KBM-7 (cell line): ENCODE measurements around the gene ONECUT1.
"Not testable (repeated sequence)": the region's sequence is repeated elsewhere in the genome, so short reads cannot be mapped to it uniquely, and the experiment has no call there.

ENCODE experiments used
- DNase-seq: peaks from one replicate; pipeline ENCODE4 v3.0.0-alpha.2; 2015
- in situ Hi-C: fragments of 300-500 bp; cut with MboI; formaldehyde crosslinking; loops from 2 replicates; pipeline ENCODE4 v1.14.3; 2020; ENCODE audit warnings: low sequenced_read_pairs, low pct_unique_long_range_greater_than_20kb, mixed read lengths

The ONECUT1 gene

DNA sequence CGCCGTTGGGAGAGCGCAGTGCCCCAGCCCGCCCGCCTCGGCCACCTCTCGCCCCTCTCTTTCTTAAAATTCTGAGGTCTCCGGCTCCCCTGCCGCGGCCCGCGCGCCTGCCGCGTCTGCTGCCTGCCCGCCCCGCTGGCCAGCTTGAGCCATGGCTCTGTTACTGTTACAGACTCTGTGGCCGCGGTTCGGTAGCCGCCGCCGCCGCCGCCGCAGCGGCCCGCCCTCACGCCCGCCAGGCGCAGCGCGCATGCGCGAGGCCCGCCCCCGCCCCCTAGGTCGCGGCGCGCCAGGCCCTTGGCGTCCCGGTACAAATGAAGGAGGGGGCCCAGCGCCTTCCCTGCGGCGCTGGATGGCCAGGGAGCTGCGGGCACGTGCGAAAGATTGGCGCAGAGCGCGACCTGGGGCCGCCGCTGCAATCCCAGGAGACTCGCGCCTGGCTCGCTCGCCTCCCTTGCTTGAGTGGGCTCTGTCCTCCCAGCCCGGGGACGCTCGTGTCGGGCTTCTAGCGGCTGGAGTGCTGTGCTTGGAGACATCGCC, at the start of gene ONECUT1:
ONECUT1 (minus strand) TSS at position 168 of the 540 bp plus-strand sequence. CDS start 452 bp downstream, outside the sequence.
- peak; percentile 56 for DNase-seq
- in situ Hi-C loops = loop anchor here (25.0 kb wide), 1 partner anchor 422 kb away; no protein-coding TSS in a partner anchor

DNA sequence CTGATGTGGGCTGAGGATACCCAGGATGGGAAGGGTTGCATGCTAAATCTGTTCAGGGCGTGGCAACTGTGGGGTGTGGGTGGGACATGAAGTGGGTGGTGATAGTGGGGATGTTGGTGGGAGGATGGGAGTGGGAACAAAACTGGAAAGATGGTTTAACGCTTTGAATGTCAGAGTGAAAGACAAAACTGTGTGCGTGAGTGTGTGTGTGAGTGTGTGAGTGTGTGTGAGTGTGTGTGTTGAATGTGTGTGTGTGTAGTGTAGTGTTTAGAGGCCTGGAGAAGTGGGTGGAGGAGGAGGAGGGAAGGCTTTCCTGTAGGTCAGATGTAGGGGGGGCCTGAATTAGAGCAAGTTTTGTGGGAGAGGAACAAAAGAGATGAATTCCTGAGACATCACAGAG, 44.2 kb upstream of the ONECUT1 start:
- DNase-seq = no peak
- in situ Hi-C loops = no loop called here

DNA sequence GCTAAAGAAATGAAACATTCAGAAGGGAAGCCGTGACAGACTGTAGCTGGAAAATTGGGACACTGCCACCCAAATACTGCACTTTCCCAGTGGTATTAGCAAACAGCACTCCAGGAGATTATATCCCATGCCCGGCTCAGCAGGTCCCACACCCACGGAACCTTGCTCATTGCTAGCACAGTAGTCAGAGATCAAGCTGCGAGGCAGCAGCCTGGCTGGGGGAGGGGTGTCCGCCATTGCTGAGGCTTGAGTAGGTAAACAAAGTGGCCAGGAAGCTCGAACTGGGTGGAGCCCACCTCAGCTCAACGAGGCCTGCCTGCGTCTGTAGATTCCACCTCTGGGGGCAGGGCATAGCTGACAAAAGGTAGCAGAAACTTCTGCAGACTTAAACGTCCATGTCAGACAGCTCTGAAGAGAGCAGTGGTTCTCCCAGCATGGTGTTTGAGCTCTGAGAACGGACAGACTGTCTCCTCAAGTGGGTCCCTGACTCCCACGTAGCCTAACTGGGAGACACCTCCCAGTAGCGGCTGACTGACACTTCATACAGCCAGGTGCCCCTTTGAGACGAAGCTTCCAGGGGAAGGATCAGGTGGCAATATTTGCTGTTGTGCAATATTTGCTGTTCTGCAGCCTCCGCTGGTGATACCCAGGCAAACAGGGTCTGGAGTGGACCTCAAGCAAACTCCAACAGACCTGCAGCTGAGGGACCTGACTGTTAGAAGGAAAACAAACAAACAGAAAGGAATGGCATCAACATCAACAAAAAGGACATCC, 34.2 kb upstream of the ONECUT1 start:
- DNase-seq, in situ Hi-C loops: not testable (repeated sequence)

DNA sequence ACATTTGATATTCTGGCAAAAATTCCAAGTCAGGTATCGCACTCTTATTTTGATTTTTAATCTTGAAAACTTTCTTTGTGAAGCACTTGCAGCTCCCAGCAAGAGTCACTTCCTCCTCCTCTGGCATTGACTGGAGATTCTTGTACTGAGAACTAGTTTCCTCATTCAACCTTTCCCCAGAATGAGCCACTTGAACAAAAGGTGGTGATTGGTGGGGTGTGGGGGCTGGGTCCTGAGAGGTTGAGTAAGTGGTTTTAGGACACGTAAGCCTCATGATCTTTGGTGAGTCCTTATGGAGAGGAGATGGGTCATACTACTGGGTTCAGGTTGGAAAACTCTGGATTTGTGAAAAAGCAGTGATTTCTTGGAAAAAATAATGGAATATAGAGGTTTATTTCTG, 32.3 kb upstream of the ONECUT1 start:
- no peak for DNase-seq
- in situ Hi-C loops = no loop called here

DNA sequence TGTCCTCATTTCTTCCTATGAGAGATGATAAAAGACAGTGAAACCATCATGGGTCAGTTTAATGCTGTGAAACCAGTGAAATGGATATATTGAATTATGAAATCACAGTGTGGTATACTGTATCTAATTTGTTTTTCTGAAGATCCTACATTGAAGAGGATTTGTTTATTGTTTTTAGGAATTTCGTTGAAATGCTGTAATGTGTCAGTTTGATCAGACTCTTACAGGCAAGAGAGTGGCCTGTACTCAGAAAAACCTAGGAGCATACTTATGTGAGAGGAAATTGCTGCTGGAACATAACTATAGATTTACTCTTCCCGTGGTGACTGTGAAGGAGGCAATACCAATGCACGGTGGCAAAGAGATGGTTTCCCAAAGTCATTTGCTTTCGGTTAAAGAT, 29.1 kb upstream of the ONECUT1 start:
- in situ Hi-C loops = no loop called here
- no peak for DNase-seq

DNA sequence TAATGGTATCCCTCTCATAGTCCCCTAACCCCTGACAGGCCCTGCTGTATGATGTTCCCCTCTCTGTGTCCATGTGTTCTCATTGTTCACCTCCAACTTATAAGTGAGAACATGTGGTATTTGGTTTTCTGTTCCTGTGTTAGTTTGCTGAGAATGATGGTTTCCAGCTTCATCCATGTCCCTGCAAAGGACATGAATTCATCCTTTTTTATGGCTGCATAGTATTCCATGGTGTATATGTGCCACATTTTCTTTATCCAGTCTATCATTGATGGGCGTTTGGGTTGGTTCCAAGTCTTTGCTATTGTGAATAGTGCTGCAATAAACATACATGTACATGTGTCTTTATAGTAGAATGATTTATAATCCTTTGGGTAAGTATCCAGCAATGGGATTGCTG, 25.8 kb upstream of the ONECUT1 start:
- in situ Hi-C loops, DNase-seq: not testable (repeated sequence)

DNA sequence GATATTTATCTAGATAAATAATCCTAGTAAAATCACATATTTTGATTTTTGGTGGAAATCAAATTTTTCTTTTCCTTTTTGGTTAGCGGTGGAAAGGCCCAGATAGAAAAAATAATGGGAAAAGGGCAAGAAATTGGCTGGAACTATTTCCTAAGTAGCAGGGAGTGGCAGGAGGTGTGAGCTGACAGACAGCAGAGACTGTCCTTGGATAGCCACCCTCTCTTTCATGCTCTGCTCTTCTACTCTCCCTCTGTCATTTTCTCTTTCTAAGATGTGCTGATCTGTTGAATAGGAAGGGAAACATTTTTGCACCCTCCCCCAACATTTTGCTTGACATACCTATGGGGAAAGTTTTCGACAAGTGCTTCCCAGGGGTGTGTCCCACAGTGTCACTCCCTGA, 18.9 kb upstream of the ONECUT1 start:
- in situ Hi-C loops = no loop called here

DNA sequence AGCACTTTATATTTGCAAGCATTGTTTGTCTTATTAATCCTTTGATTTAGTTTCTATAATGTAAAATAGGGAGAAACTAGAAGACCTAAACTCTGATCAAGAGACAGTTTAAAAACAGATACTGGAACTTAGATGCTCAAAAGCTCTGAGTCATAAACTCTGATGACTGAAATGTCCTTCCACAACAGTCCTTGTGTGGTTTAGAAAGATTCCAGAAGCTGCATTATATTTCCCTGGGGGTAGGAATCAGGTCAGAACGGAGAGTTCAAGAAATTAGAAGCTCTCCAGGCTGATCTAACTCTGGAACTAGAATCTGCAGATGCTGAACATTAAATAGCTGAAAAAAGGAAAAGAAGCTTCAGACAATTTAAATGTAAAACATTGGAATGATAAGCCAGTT, 18.3 kb upstream of the ONECUT1 start:
- DNase-seq = no peak
- in situ Hi-C loops = no loop called here

More for the DNA sequence above, 18.9 kb upstream of the ONECUT1 start:
- DNase-seq = no peak

DNA sequence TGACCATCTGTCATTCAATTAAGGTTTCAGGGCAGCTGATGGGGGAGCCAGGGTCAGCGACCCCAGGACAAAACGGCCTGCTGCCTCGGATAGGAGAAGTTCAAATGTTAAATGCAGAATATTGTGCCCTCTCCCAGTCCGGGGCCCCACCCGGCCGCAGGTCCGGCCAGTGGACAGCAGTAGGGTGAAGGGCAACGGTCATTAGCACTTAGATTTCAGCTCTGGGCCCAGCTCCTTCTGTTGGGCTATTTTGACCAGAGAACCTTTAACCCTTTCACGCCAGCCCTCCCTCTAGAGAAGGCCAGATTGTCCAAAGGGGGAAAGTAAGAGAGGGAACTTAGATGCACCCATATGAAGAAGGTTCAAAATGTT, 16.1 kb upstream of the ONECUT1 start:
- DNase-seq = no peak
- in situ Hi-C loops = no loop called here

DNA sequence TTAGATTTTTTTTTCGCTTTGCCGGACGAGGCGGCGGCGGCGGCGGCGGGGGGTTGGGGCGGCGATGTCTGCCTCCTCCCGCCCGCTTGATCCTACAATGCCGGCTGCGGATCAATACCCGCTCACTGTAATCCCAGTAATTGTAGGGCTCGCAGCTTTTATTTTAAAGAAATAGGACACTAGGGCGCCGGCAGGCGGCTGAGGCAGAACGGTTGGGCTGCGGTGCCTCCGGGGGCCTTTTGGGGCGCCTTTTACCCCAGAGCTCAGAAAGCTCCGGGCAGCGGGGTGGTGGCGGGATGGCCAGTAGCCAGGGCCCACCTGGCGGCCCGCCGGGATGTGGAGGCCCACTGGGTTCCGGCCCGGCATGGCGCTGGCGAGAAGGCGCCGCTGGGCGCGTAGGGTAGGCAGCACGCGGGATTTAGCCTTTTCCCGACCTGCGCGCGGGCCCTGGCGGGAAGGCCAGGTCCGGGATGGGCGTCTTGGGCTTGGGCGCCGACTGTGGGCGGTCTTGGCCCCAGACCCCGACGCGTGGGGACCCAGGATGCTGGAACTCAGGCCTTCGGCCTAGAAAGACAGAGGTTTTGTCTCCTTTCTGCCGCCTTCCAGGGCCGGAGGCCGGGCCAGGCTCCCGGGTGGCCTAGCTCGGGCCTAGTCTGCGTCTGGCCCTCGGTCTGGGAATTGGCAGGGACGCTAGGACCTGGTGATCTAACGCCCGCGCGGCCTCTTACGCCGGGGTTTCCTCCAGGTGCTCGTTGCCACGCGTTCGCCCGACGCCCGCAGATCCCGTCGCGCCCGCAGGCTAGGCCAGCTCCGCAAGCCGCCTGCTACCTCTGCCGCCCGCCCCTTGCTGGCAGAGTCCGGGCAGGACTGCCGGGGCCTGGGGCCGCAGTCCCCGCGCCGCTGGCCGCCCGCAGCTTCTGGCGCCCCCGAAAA, 15.5 kb upstream of the ONECUT1 start:
- no peak for DNase-seq
- in situ Hi-C loops = no loop called here

DNA sequence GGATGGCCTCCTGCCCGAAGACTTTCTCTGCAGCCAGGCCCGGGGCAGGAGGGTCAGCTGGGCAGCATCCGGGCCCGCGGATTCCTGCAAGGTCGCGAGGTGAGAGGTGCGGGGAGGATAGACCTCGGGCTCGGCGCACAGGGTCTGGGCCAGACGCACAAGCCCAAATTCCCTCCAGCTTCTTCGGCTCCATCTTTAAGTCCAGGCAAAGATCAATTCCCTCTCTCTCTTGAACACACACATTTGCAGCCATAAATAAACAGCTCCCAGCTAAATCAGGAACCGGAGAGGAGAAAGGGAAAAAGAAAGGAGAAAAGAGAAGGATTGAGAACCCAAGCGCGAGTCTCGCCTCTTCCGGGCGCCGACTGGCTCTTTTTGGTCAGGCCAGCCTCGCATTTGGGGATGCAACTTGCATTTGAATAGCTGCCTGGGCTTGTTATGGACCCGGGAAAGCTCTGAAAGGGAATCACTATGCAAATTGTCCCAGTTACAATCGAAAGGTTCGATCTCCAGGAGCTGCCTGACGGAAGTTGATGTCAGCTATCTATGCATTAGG, 14.5 kb upstream of the ONECUT1 start:
- in situ Hi-C loops = no loop called here
- DNase-seq = no peak

DNA sequence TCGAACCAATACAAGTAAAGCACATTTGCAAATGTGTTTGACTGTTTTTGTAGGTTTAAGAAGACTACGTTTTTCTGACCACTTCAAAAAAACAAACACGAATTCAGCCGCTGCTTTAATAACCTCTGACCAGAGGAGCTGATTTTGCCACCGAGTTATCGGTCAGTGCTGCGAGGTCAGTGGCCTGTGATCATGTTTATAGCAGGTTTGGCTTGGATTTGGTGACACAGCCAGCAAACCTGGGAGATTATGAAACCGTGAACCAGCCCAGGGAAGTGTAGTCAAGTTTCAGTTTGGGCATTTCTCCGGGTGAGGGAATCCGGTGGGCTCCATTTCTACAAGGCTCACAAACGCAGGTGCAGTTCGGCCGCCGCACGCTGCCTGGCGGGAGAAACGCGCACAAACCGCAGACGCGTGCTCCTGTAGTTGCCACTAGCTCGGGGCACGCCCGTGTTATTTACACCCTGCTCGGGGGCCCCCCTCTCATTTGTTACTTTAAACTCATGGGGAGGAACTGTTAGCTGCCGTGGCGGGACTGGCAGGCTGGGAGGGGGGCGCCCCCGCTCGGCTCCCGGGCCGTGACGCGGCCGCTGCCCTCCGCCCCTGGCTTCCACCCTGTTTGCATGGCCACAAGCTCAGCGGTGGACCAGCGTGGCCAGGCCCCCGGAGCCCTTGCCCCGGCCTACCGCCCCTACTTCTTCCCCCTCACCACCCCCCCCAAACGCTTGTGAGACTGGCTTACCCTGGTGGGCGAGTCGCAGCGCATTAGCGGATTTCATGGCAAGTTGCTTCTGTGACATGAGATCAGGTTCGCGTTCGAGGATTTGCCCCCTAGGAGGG, 13.6 kb upstream of the ONECUT1 start:
- no peak for DNase-seq
- in situ Hi-C loops = no loop called here

DNA sequence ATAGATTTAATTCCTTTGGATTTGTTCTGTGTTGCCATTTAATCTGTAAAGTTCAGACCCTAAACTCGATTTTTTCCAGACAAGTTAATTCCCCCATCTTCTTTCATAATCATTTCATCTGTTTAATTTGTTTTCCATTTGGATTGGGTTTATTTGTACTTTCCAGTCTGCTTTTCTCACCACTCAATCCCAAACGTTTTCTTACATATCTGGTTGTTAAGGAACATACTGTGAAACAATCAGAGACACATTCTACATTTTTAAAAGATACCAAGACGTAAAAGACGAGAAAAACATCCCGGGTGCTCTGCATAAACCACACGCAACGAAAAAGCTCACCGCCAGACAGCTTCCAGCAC, 13.0 kb upstream of the ONECUT1 start:
- in situ Hi-C loops = no loop called here
- DNase-seq = no peak

DNA sequence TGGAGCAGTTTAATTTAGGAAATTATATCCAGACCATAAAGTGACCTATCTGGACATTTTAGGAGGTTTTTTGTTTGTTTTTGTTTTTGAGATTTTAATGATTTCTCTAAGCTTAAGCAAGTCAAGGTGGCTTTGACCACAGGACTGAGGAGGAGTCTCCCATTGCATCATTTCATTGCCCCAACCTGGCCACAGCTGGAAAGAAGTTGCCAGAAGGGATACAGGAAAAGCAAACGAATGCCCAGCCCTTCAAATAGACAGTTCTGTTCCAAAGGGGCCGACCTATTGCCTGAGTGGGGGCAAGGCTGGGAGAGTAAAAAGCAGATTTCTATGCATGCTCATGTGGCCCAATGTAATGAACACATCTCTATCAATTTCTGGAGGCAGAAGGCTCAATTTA, 12.0 kb upstream of the ONECUT1 start:
- in situ Hi-C loops = no loop called here
- no peak for DNase-seq

DNA sequence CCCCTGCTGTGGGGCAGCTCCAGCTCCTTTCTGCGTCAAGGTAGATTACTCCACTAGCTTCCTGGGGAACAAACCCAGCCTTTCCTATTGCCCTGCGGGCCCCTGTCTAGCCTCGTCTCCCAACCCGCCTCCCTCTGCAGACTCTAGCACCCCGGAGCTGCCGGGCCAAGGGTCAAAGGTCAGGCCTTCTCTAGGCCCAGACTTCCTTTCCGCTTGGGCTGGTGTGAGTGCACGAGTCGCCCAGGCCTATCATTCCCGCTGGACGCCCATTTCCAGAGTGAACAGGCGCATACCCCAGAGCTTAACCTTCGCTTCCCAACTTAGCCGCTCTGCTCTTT, 11.6 kb upstream of the ONECUT1 start:
- in situ Hi-C loops = no loop called here
- DNase-seq = no peak

DNA sequence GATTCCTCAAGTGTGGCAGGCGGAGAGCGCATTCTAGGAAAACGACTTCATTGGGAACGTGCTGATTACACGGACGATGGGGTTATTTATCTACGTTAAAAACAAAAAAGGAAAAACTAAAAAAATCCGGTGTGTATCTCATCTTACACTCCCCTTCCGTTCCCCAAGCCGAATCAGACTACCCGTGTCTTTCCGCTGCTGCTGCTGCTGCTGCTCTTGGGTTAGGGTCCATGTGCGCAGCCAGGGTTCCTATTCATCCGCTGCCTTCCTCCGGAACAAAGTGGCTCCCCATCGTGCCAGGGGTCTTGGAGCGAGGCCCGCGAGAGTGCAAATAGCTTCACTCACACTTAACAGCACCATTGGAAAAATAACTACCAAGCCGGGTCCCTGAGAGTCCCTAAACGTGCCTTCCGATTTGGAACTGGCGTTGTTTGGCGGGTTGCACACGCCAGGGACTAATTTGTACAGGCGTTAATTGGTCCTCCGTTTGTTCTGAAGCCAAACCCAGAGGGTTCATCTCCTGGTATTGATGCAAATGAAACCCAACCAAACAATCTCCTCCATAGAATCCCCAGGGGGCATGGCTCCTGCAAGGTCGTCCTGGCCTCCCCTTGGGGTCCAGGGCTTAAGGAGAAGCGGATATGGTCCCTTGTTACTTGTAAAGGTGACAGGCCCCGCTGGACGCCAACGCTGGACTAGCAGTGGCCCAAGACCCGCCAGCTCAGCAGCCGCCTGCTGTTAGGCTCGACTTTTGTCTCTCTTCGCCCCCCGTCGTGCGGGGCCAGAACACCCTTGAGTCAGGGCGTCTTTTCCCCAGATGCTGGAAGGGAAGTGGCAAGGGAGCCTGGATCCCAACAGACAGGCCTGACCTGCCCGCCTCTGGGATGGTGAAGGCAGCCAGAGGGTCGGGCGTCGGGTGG, 11.0 kb upstream of the ONECUT1 start:
- in situ Hi-C loops = no loop called here
- DNase-seq = no peak

DNA sequence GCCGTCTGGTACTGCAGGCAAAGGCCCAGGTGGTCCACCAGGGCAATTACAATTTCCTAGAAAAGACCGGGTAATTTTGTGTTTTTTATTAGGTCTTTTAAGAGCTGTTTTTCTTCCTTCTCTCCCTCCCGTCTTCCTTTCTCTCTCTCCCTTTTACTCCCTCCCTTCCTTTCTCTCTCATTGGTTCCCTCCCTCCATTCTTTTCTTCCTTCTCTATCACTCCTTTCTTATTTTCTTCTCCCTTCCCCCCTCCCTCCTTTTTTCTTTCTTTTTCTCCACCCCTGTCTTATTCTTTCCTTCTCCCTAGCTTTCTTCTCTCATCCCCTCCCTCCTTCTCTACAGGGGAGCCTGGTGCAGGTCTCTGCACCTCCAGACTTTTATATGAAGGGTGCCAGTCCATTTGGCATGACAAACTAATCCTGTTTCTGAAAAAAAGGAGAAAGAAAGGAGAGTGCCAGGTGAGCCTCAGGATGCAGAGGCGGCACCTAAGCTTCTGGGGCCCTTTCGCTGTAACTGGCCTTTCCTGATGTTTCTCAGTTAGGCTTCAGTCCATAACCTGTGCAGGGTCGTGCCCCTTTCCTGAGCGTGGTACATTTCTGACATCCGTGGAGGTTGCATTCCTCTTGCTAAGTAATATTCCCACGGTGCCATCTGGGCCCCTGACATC, 9.1 kb upstream of the ONECUT1 start:
- DNase-seq = no peak
- in situ Hi-C loops = loop anchor here (25.0 kb wide), 1 partner anchor 413 kb away; no protein-coding TSS in a partner anchor
